CD14-positive monocyte (primary cell): ENCODE measurements around the gene CPD. TPM values are rescaled to one million over a fixed set of nuclear protein-coding genes. Genes with fewer than 3 reads are reported as not detected.

Source experiments
- DNase-seq, 3 donors: peaks; one replicate each; pipeline ENCODE4 v3.0.0-alpha.2; 2011 to 2022
- H2AFZ ChIP-seq: 2 replicates; pipeline ENCODE4 v1.6.0; 2012; ENCODE audit warnings: mild to moderate bottlenecking, low read depth, low read length, inconsistent platforms; ENCODE audit not compliant: insufficient read depth, poor library complexity, severe bottlenecking
- H3K27ac ChIP-seq, 2 donors: 1 replicate in 1 of 2; 2 replicates in 1 of 2; pipeline ENCODE4 v1.5.1; 2012 to 2013; ENCODE audit warnings: low read length in 2 of 2, control low read depth in 1 of 2, inconsistent platforms in 1 of 2, low read depth in 1 of 2, mild to moderate bottlenecking in 1 of 2
- H3K27me3 ChIP-seq, 2 donors: one replicate each; pipeline versions ENCODE4 v1.6.0 to v1.6.1; 2011 to 2013; ENCODE audit warnings: low read length in 2 of 2; ENCODE audit not compliant: control insufficient read depth in 2 of 2, insufficient read depth in 2 of 2
- H3K36me3 ChIP-seq, 2 donors: replicated peaks in 1 of 2; 1 replicate in 1 of 2; 2 replicates in 1 of 2; pipeline versions ENCODE4 v1.5.1 to v1.6.1; 2012 to 2013; ENCODE audit warnings: low read length in 2 of 2, control low read depth in 1 of 2, inconsistent platforms in 1 of 2, mild to moderate bottlenecking in 1 of 2; ENCODE audit not compliant: insufficient read depth in 2 of 2, control insufficient read depth in 1 of 2
- H3K4me1 ChIP-seq, 2 donors: 1 replicate in 1 of 2; 2 replicates in 1 of 2; pipeline versions ENCODE4 v1.5.1 to v1.6.1; 2012 to 2013; ENCODE audit warnings: low read length in 2 of 2, control low read depth in 1 of 2, inconsistent platforms in 1 of 2, mild to moderate bottlenecking in 1 of 2, moderate library complexity in 1 of 2; ENCODE audit not compliant: insufficient read depth in 2 of 2, control insufficient read depth in 1 of 2
- H3K4me2 ChIP-seq: replicated peaks from 2 replicates; pipeline ENCODE3; 2012; ENCODE audit warnings: low read length, moderate library complexity, mild to moderate bottlenecking; ENCODE audit not compliant: poor library complexity, severe bottlenecking; ENCODE audit errors: extremely low read depth
- H3K4me3 ChIP-seq, 3 experiments: fragments of 200-600 bp in 1 of 3; sonication (generic) in 1 of 3; replicated peaks in 1 of 3; 1 replicate in 2 of 3; 2 replicates in 1 of 3; pipeline ENCODE4 v1.5.1; 2011 to 2013; ENCODE audit warnings: low read length in 3 of 3, mild to moderate bottlenecking in 3 of 3, control low read depth in 2 of 3, low read depth in 2 of 3, inconsistent platforms in 1 of 3, moderate library complexity in 1 of 3
- H3K79me2 ChIP-seq: 2 replicates; pipeline ENCODE4 v1.6.0; 2012; ENCODE audit warnings: mild to moderate bottlenecking, control low read depth, inconsistent platforms, low read length, moderate library complexity; ENCODE audit not compliant: insufficient read depth
- H3K9ac ChIP-seq: 2 replicates; pipeline ENCODE4 v1.6.0; 2017; ENCODE audit warnings: low read length, mild to moderate bottlenecking; ENCODE audit not compliant: insufficient read depth, poor library complexity, severe bottlenecking
- H3K9me3 ChIP-seq, 2 donors: replicated peaks in 1 of 2; 1 replicate in 1 of 2; 2 replicates in 1 of 2; pipeline versions ENCODE4 v1.5.1 to v1.6.1; 2012 to 2013; ENCODE audit warnings: low read length in 2 of 2, control low read depth in 1 of 2; ENCODE audit not compliant: control insufficient read depth in 1 of 2, insufficient read depth in 1 of 2
- H4K20me1 ChIP-seq: 2 replicates; pipeline ENCODE4 v1.6.0; 2012; ENCODE audit warnings: mild to moderate bottlenecking, low read length, control low read depth, moderate library complexity; ENCODE audit not compliant: insufficient read depth
- H3K27ac Mint-ChIP-seq, 7 donors: one replicate each; pipeline ENCODE4 v1.8.0; 2020; ENCODE audit warnings: mild to moderate bottlenecking in 7 of 7, mixed read lengths in 7 of 7, moderate library complexity in 6 of 7, inconsistent platforms in 2 of 7
- H3K27me3 Mint-ChIP-seq, 3 donors: one replicate each; pipeline ENCODE4 v1.8.0; 2021 to 2022; ENCODE audit warnings: low read depth in 3 of 3, mild to moderate bottlenecking in 3 of 3, mixed read lengths in 3 of 3, moderate library complexity in 3 of 3, inconsistent platforms in 1 of 3
- H3K36me3 Mint-ChIP-seq, 2 donors: one replicate each; pipeline ENCODE4 v1.8.0; 2020; ENCODE audit warnings: mixed read lengths in 2 of 2, inconsistent platforms in 1 of 2, mild to moderate bottlenecking in 1 of 2
- H3K4me1 Mint-ChIP-seq: one replicate; pipeline ENCODE4 v1.8.0; 2020; ENCODE audit warnings: mild to moderate bottlenecking, mixed read lengths
- H3K4me3 Mint-ChIP-seq, 2 donors: one replicate each; pipeline ENCODE4 v1.8.0; 2020; ENCODE audit warnings: mild to moderate bottlenecking in 2 of 2, mixed read lengths in 2 of 2, moderate library complexity in 1 of 2
- H3K9me3 Mint-ChIP-seq, 7 donors: one replicate each; pipeline ENCODE4 v1.8.0; 2020 to 2022; ENCODE audit warnings: mixed read lengths in 7 of 7, mild to moderate bottlenecking in 6 of 7, moderate library complexity in 6 of 7, inconsistent platforms in 2 of 7
- CTCF ChIP-seq: fragments of 200-600 bp; IDR thresholded peaks from one replicate; pipeline ENCODE4 v1.8.0; 2022; ENCODE audit warnings: antibody characterized with exemption, mild to moderate bottlenecking
- WGBS: methylation state at CpG from one replicate; pipeline ENCODE4 v1.1.5; 2013; ENCODE audit warnings: missing lambda C conversion rate; ENCODE audit not compliant: insufficient coverage; 5-methylcytosine and 5-hydroxymethylcytosine counted together
- intact Hi-C, 2 donors: fragments of 100-400 bp; cut with micrococcal nuclease; formaldehyde crosslinking; loops; one replicate each; pipeline versions ENCODE4 v1.15.0 to v1.15.1; 2023
- polyA plus RNA-seq, 3 donors: library from polyadenylated mRNA; depleted of rRNA in 1 of 3; unstranded in 2 of 3; stranded (reverse) in 1 of 3; fragments of 300-500 nt in 2 of 3; fragments of >200 nt in 1 of 3; fragmentation: Illumina TruSeq in 2 of 3; gene quantifications; 1 replicate in 2 of 3; 2 replicates in 1 of 3; pipeline ENCODE4 v1.2.3, GENCODE V29; 2012 to 2021

The CPD gene
- polyA plus RNA-seq, 3 donors: 9.2 to 47.0 (median 32.2) TPM

GRCh38 chr17:30361766-30362279 is 16.9 kb upstream of the CPD start:
- DNase-seq: no peak
- H3K9ac ChIP-seq: no peak overlapping the region
- H3K36me3 Mint-ChIP-seq: no peaks in the 10 kb centered on the region
- TF ChIP-seq CTCF: no peak
- no peak overlapping the region for H3K27ac ChIP-seq
- no peaks in the 10 kb centered on the region for H4K20me1 ChIP-seq
- H3K4me3 ChIP-seq: no peak overlapping the region
- H3K9me3 ChIP-seq: peaks cover 5 to 14% of the 10 kb centered on the region in 2 donors
- no peak overlapping the region for H3K4me3 Mint-ChIP-seq
- no peaks in the 10 kb centered on the region for H3K27me3 ChIP-seq
- intact Hi-C loops: loop anchor here in 1 of 2 donors (2.0 kb wide), 1 partner anchor 17 kb away; no protein-coding TSS in a partner anchor
- peaks cover 29 to 43% of the 10 kb centered on the region in 2 donors for H3K4me1 ChIP-seq
- H3K9me3 Mint-ChIP-seq: peaks cover 0 to 15% (median 7%) of the 10 kb centered on the region in 7 donors
- no peaks in the 10 kb centered on the region for H3K79me2 ChIP-seq
- no peak overlapping the region for H2AFZ ChIP-seq
- H3K36me3 ChIP-seq: no peaks in the 10 kb centered on the region
- H3K4me2 ChIP-seq: no peak overlapping the region
- peak overlapping the region in 4 of 7 donors; percentile 35 to 90 (median 78) for H3K27ac Mint-ChIP-seq
- H3K27me3 Mint-ChIP-seq: no peaks in the 10 kb centered on the region
- peaks cover 35% of the 10 kb centered on the region for H3K4me1 Mint-ChIP-seq
- WGBS: 100% methylated on average over 3 of the region's 4 CpGs

- DNase-seq: peak; percentile 89 to 96 (median 91)
- no peaks in the 10 kb centered on the region for H3K27me3 Mint-ChIP-seq
- intact Hi-C loops: loop anchor here in 1 of 2 donors (2.0 kb wide), 1 partner anchor 19 kb away; no protein-coding TSS in a partner anchor
- H3K79me2 ChIP-seq: no peaks in the 10 kb centered on the region
- peaks cover 38% of the 10 kb centered on the region for H3K4me1 Mint-ChIP-seq
- H3K9me3 ChIP-seq: peaks cover 5 to 14% of the 10 kb centered on the region in 2 donors
- H3K27ac ChIP-seq: peak overlapping the region; percentile 1 to 60
- peak overlapping the region; percentile 17 for H3K4me2 ChIP-seq
- H3K4me3 Mint-ChIP-seq: peak overlapping the region in 1 of 2 donors; percentile 43
- peak overlapping the region; percentile 73 to 88 (median 83) for H3K27ac Mint-ChIP-seq
- no CpG with 5 or more reads among the region's 1 CpG for WGBS
- no peaks in the 10 kb centered on the region for H3K36me3 Mint-ChIP-seq
- H3K27me3 ChIP-seq: no peaks in the 10 kb centered on the region
- no peaks in the 10 kb centered on the region for H3K36me3 ChIP-seq
- H4K20me1 ChIP-seq: no peaks in the 10 kb centered on the region
- H3K4me3 ChIP-seq: peak overlapping the region in 1 of 3 experiments; percentile 23
- peaks cover 0 to 15% (median 7%) of the 10 kb centered on the region in 7 donors for H3K9me3 Mint-ChIP-seq
- H2AFZ ChIP-seq: no peak overlapping the region
- TF ChIP-seq CTCF: no peak
- H3K4me1 ChIP-seq: peaks cover 32 to 44% of the 10 kb centered on the region in 2 donors
- H3K9ac ChIP-seq: no peak overlapping the region
These were observed 15.0 kb upstream of the CPD start for GRCh38 chr17:30363715-30364202.
